WERI-Rb-1 (cell line): ENCODE data around the gene SMIM15.
"Not testable (repeated sequence)": the region's sequence is repeated elsewhere in the genome, so short reads cannot be mapped to it uniquely, and the experiment has no call there.

Experiments used
- DNase-seq: peaks from one replicate; pipeline ENCODE4 v3.0.0-alpha.2; 2020
- H3K27ac ChIP-seq: fragments of 250-450 bp; sonication (Bioruptor Pico); 2 replicates; pipeline ENCODE4 v1.5.1; 2020; ENCODE audit warnings: mild to moderate bottlenecking, moderate library complexity
- H3K27me3 ChIP-seq: fragments of 250-450 bp; sonication (Bioruptor Pico); 2 replicates; pipeline ENCODE4 v1.5.1; 2021; ENCODE audit warnings: mild to moderate bottlenecking, low read depth, moderate library complexity; ENCODE audit not compliant: insufficient read depth, severe bottlenecking
- H3K36me3 ChIP-seq: fragments of 250-450 bp; sonication (Bioruptor Pico); 2 replicates; pipeline ENCODE4 v1.5.1; 2020; ENCODE audit warnings: mild to moderate bottlenecking, moderate library complexity
- H3K4me3 ChIP-seq: 2 replicates; pipeline ENCODE4 v1.5.1; 2011; ENCODE audit warnings: low read depth, mild to moderate bottlenecking, control low read depth, low read length
- H3K9me3 ChIP-seq: fragments of 250-450 bp; sonication (Bioruptor Pico); 2 replicates; pipeline ENCODE4 v1.5.1; 2021; ENCODE audit warnings: mild to moderate bottlenecking, moderate library complexity; ENCODE audit not compliant: severe bottlenecking
- TF ChIP-seq, protein P1 (sequence below): IDR thresholded peaks from 2 replicates; pipeline ENCODE4 v1.5.1; 2011; ENCODE audit warnings: low read depth, mild to moderate bottlenecking, control low read depth, inconsistent platforms, low read length

SMIM15 gene

DNA sequence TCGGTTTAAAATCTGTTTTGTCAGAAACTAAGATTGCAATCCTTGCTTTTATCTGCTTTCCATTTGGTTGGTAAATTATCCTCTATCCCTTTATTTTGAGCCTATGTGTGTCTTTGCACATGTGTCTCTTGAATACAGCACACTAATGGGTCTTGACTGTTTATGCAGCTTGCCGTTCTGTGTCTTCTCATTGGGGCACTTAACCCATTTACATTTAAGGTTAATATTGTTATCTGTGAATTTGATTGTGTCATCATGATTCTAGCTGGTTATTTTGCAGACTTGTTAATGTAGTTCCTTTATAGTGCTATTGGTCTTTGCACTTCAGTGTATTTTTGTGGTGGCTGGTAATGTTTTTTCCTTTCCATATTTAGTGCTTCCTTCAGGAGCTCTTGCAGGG lies 36.3 kb upstream of the SMIM15 start:
- Histone ChIP-seq H3K36me3 (no peaks in the 10 kb centered on the region), H3K27ac (no peak overlapping the region), H3K9me3 (no peaks in the 10 kb centered on the region), H3K4me3 (no peak overlapping the region), H3K27me3 (peaks cover 7% of the 10 kb centered on the region)
- DNase-seq = no peak
- TF ChIP-seq, protein P1, sequence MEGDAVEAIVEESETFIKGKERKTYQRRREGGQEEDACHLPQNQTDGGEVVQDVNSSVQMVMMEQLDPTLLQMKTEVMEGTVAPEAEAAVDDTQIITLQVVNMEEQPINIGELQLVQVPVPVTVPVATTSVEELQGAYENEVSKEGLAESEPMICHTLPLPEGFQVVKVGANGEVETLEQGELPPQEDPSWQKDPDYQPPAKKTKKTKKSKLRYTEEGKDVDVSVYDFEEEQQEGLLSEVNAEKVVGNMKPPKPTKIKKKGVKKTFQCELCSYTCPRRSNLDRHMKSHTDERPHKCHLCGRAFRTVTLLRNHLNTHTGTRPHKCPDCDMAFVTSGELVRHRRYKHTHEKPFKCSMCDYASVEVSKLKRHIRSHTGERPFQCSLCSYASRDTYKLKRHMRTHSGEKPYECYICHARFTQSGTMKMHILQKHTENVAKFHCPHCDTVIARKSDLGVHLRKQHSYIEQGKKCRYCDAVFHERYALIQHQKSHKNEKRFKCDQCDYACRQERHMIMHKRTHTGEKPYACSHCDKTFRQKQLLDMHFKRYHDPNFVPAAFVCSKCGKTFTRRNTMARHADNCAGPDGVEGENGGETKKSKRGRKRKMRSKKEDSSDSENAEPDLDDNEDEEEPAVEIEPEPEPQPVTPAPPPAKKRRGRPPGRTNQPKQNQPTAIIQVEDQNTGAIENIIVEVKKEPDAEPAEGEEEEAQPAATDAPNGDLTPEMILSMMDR = no peak

DNA sequence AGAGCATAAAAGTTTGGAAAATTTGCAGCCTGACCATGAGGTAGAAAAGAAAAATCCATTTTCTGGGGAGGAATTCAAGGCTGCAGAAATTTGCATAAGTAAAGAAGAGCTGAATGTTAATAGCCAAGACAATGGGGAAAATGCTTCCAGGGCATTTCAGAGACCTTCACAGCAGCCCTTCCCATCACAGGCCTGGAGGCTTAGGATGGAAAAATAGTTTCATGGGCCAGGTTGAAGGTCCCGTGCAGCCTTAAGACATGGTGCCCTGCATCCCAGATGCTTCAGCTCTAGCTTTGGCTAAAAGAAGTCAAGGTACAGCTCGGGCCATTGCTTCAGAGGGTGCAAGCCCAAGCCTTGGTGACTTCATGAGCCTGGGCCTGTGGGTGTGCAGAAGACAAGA lies 25.6 kb upstream of the SMIM15 start:
- not testable (repeated sequence) for H3K27ac ChIP-seq, H3K27me3 ChIP-seq, H3K36me3 ChIP-seq, H3K9me3 ChIP-seq, DNase-seq, H3K4me3 ChIP-seq

DNA sequence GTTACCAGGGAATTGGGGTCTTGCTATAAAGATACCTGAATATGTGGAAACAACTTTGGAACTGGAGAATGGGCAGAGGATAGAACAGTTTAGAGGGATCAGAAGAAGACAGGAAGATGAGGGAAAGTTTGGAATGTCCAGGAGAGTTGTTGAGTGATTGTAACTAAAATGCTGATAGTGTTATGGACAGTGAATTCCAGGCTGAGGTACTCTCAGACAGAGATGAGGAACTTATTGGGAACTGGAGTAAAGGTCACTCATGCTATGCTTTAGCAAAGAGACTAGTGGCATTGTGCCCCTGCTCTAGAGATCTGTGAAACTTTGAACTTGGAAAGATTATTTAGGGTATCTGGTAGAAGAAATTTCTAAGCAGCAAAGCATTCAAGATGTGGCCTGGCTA lies 25.1 kb upstream of the SMIM15 start:
- H3K27me3 ChIP-seq, DNase-seq, H3K4me3 ChIP-seq: not testable (repeated sequence)

DNA sequence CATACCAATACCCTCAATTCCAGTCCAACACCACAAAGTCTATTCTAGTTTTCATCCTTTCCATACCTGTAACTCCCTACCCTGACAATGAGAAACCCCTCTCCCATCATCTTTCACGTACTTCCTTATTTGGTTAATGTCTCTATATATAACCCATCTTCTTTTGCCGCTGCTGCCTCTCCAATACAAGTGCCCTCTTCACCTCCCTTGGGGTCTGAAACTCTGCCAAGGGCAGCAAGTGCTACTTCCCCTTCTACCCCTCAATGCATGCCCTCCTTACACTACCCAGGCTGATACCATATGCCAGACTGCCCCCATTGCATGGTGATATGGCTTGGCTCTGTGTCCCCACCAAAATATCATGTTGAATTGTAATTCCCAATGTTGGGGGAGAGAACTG lies 24.4 kb upstream of the SMIM15 start:
- H3K27ac ChIP-seq = no peak overlapping the region
- H3K4me3 ChIP-seq = no peak overlapping the region
- H3K9me3 ChIP-seq = no peaks in the 10 kb centered on the region
- DNase-seq = no peak
- TF ChIP-seq, protein P1 = no peak
- H3K27me3 ChIP-seq = peaks cover under 1% of the 10 kb centered on the region
- no peaks in the 10 kb centered on the region for H3K36me3 ChIP-seq

More for the DNA sequence above, 25.1 kb upstream of the SMIM15 start:
- H3K36me3 ChIP-seq, H3K27ac ChIP-seq, H3K9me3 ChIP-seq: not testable (repeated sequence)

DNA sequence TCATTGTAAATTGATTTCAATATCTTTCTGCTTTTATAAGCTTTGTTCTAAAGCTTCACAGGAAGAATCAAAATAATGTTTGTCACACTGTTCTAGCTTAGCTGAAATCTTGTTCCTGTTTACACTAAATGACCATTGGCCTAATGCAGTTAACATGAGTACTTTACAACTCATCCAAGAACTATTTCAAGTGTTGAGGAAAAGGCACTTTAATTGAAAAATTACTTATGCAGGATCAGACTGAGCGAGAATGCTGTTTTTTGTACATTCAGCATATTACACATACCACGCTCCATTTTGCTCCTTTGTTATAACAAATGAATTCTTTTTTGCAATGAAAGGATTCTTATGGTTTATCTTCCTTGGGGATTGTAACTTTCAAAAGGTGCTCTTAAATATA lies 22.4 kb upstream of the SMIM15 start:
- DNase-seq = no peak
- no peak overlapping the region for H3K4me3 ChIP-seq
- H3K9me3 ChIP-seq = no peaks in the 10 kb centered on the region
- TF ChIP-seq, protein P1 = no peak
- no peaks in the 10 kb centered on the region for H3K27me3 ChIP-seq
- H3K36me3 ChIP-seq = no peaks in the 10 kb centered on the region
- no peak overlapping the region for H3K27ac ChIP-seq

DNA sequence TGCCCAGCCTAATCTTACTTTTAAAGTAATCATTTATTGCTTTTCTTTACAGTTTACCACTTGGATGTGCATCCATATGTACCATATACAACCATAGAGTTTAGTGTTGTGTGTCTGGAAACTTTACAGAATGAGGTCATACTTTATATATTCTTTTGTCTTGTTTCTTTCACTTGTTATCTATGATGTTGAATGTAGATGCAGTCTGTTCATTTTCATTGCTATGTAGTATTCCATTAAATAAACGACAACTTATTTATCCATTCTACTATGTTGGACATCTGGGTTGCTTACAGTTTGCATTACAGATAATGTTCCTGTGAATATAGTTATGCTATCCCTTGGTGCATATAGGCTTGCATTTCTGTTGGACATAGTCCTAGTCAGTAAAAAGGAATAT lies 21.3 kb upstream of the SMIM15 start:
- Histone ChIP-seq H3K4me3 (no peak overlapping the region), H3K9me3 (no peaks in the 10 kb centered on the region), H3K27ac (no peak overlapping the region), H3K36me3 (no peaks in the 10 kb centered on the region), H3K27me3 (no peaks in the 10 kb centered on the region)
- TF ChIP-seq, protein P1 = no peak
- DNase-seq = no peak

DNA sequence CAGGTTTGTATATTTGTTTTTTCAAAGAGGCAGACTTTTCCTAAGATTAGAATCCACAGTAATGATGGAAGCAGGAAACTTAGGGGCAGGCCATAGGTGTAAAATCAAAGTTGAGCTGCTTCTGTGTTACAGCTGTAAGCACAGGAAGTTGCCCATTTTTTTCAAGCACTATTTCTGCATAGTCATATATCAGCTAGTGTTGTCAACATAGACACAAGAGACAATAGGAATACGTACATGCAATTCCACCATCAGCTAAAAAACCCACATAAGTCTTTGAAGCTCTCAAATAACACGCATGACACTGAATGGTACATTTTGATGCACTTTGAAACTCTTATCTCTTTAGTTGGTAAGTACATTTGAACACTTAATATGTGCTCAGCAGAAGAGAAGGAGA lies 20.2 kb upstream of the SMIM15 start:
- no peaks in the 10 kb centered on the region for H3K36me3 ChIP-seq
- TF ChIP-seq, protein P1 = no peak
- H3K9me3 ChIP-seq = no peaks in the 10 kb centered on the region
- no peaks in the 10 kb centered on the region for H3K27me3 ChIP-seq
- no peak overlapping the region for H3K27ac ChIP-seq
- no peak overlapping the region for H3K4me3 ChIP-seq
- DNase-seq = no peak
